GM12878 (cell line): ENCODE data around the gene FBXW12. TPM values are rescaled to one million over a fixed set of nuclear protein-coding genes. Genes with fewer than 3 reads are reported as not detected.

Experiments
- ATAC-seq: fragments of 200-7000 bp; cut with Tn5 transposase; 3 replicates; pipeline ENCODE4 v1.9.1; 2020; ENCODE audit warnings: mild to moderate bottlenecking, moderate library complexity
- BruUV-seq: library from RNA; stranded (reverse); fragments of 400-500 nt; replicated peaks from 2 replicates; lab custom pipeline; 2021; lab: Mats Ljungman, UMichigan
- CTCF ChIA-PET: fragments of 300-600 bp; sonication (Branson Sonifier 250); formaldehyde crosslinking; extraction: SDS; loops from one replicate; lab custom pipeline; 2021; ENCODE audit warnings: inconsistent platforms; lab: Yijun Ruan, JAX
- POLR2A ChIA-PET: fragments of 350-600 bp; formaldehyde crosslinking; extraction: SDS; loops from one replicate; lab custom pipeline; 2021; ENCODE audit warnings: inconsistent platforms; lab: Charles Lee
- RAD21 ChIA-PET: fragments of 300-600 bp; sonication (Branson Sonifier 250); formaldehyde crosslinking; loops from one replicate; lab custom pipeline; 2023; ENCODE audit warnings: antibody characterized with exemption; ENCODE audit not compliant: unreplicated experiment; lab: Charles Lee
- SMC1A ChIA-PET: fragments of 300-600 bp; sonication (Branson Sonifier 250); formaldehyde crosslinking; loops from one replicate; lab custom pipeline; 2023; ENCODE audit not compliant: unreplicated experiment, uncharacterized antibody; lab: Charles Lee
- DNase-seq: peaks from one replicate; pipeline ENCODE4 v3.0.0-alpha.2; 2011; ENCODE audit warnings: low read depth, low spot score
- FAIRE-seq: peaks from 3 replicates; lab custom pipeline; 2011; peaks lifted over from hg19 to GRCh38; lab: Jason Lieb, UNC
- H2AFZ ChIP-seq: 2 replicates; pipeline ENCODE4 v1.6.0; 2011; ENCODE audit warnings: low read depth, low read length, control low read depth; ENCODE audit not compliant: control insufficient read depth
- H3K27ac ChIP-seq: 2 replicates; pipeline ENCODE4 v1.5.1; 2011; ENCODE audit warnings: control low read depth; ENCODE audit not compliant: control insufficient read depth, insufficient read depth
- H3K27me3 ChIP-seq, 2 experiments: replicated peaks in 1 of 2; 2 replicates each; pipeline versions ENCODE4 v1.6.0 to v1.6.1; 2011; ENCODE audit warnings: low read length in 1 of 2; ENCODE audit not compliant: control insufficient read depth in 2 of 2, insufficient read depth in 2 of 2
- H3K36me3 ChIP-seq, 2 experiments: 2 replicates each; pipeline ENCODE4 v1.5.1; 2011; ENCODE audit warnings: low read length in 1 of 2; ENCODE audit not compliant: control insufficient read depth in 2 of 2, insufficient read depth in 2 of 2
- H3K4me1 ChIP-seq: 2 replicates; pipeline ENCODE4 v1.6.1; 2011; ENCODE audit warnings: mild to moderate bottlenecking, low read length, moderate library complexity, mixed read lengths; ENCODE audit not compliant: control insufficient read depth, insufficient read depth
- H3K4me2 ChIP-seq: 2 replicates; pipeline ENCODE4 v1.6.0; 2011; ENCODE audit warnings: control low read depth; ENCODE audit not compliant: control insufficient read depth, insufficient read depth
- H3K4me3 ChIP-seq: fragments of 200-600 bp; sonication (generic); 2 replicates; pipeline ENCODE4 v1.5.1; 2016
- H3K79me2 ChIP-seq: 2 replicates; pipeline ENCODE4 v1.6.0; 2011; ENCODE audit warnings: low read length; ENCODE audit not compliant: control insufficient read depth, insufficient read depth
- H3K9ac ChIP-seq: 2 replicates; pipeline ENCODE4 v1.8.0; 2011; ENCODE audit warnings: low read length, control low read depth, mixed read lengths; ENCODE audit not compliant: control insufficient read depth, insufficient read depth
- H3K9me3 ChIP-seq: replicated peaks from 3 replicates; pipeline ENCODE4 v1.5.1; 2011; ENCODE audit warnings: mild to moderate bottlenecking, low read length; ENCODE audit not compliant: control insufficient read depth, insufficient read depth
- H4K20me1 ChIP-seq: 2 replicates; pipeline ENCODE4 v1.6.0; 2011; ENCODE audit not compliant: control insufficient read depth, insufficient read depth
- BACH1 ChIP-seq: fragments of 450-650 bp; IDR thresholded peaks from 2 replicates; pipeline ENCODE4 v1.6.1; 2017; ENCODE audit warnings: mild to moderate bottlenecking, borderline replicate concordance
- BRCA1 ChIP-seq: IDR thresholded peaks from 2 replicates; pipeline ENCODE4 v1.6.1; 2011; ENCODE audit warnings: low read depth, low read length, improper control_type of control experiment
- CBFB ChIP-seq: IDR thresholded peaks from 2 replicates; pipeline ENCODE4 v1.6.1; 2016; ENCODE audit warnings: antibody characterized with exemption, low read depth
- EGR1 ChIP-seq, 2 experiments: IDR thresholded peaks; 1 replicate in 1 of 2; 2 replicates in 1 of 2; pipeline ENCODE4 v1.6.1; 2011 to 2012; ENCODE audit warnings: low read depth in 2 of 2, low read length in 2 of 2, borderline replicate concordance in 1 of 2, mild to moderate bottlenecking in 1 of 2, moderate library complexity in 1 of 2
- HDAC2 ChIP-seq: fragments of 200-600 bp; sonication (generic); IDR thresholded peaks from 2 replicates; pipeline ENCODE4 v1.6.1; 2017
- HDGF ChIP-seq: fragments of 450-650 bp; IDR thresholded peaks from 2 replicates; pipeline ENCODE4 v1.6.1; 2016; ENCODE audit warnings: antibody characterized with exemption
- KAT2A ChIP-seq: conservative IDR thresholded peaks from 2 replicates; pipeline ENCODE4 v1.6.1; 2011; ENCODE audit warnings: low read depth, low read length; ENCODE audit not compliant: control insufficient read depth
- MEF2A ChIP-seq: IDR thresholded peaks from 2 replicates; pipeline ENCODE4 v1.6.1; 2011; ENCODE audit warnings: low read depth, mild to moderate bottlenecking, low read length, moderate library complexity; ENCODE audit not compliant: insufficient read depth
- NFYB ChIP-seq: IDR thresholded peaks from 2 replicates; pipeline ENCODE4 v1.6.1; 2011; ENCODE audit warnings: low read depth, mild to moderate bottlenecking, low read length, improper control_type of control experiment, moderate library complexity; ENCODE audit not compliant: insufficient read depth
- PML ChIP-seq: IDR thresholded peaks from 2 replicates; pipeline ENCODE4 v1.6.1; 2012; ENCODE audit warnings: low read length, inconsistent platforms
- RBBP5 ChIP-seq: fragments of 200-600 bp; sonication (generic); conservative IDR thresholded peaks from 2 replicates; pipeline ENCODE4 v1.6.1; 2016
- RUNX3 ChIP-seq: IDR thresholded peaks from 2 replicates; pipeline ENCODE4 v1.6.1; 2012; ENCODE audit warnings: low read length, inconsistent platforms
- SP1 ChIP-seq: IDR thresholded peaks from one replicate; pipeline ENCODE4 v1.6.1; 2011; ENCODE audit warnings: low read depth, low read length
- SUZ12 ChIP-seq: fragments of 200-600 bp; sonication (generic); IDR thresholded peaks from one replicate; pipeline ENCODE4 v1.6.1; 2018; ENCODE audit warnings: antibody characterized with exemption, mild to moderate bottlenecking; ENCODE audit not compliant: unreplicated experiment
- WGBS: methylation state at CpG from one replicate; pipeline ENCODE4 v1.1.6; 2016; ENCODE audit warnings: low lambda C conversion rate; ENCODE audit not compliant: insufficient replicate concordance, insufficient coverage; ENCODE audit errors: missing lambda C conversion rate; 5-methylcytosine and 5-hydroxymethylcytosine counted together
- in situ Hi-C: fragments of 300-500 bp; cut with MboI; formaldehyde crosslinking; loops from 9 replicates; pipeline ENCODE4 v1.14.3; 2018; ENCODE audit warnings: mixed read lengths
- intact Hi-C: fragments of 100-400 bp; cut with micrococcal nuclease; formaldehyde crosslinking; loops from one replicate; pipeline ENCODE4 v1.14.2; 2022; ENCODE audit not compliant: unreplicated experiment
- polyA plus RNA-seq, 11 experiments: library from polyadenylated mRNA; depleted of rRNA in 4 of 11; unstranded in 6 of 11; stranded (reverse) in 5 of 11; fragments of >200 nt; fragmentation: Nextera tagmentation in 4 of 11; fragmentation: Illumina TruSeq in 1 of 11; extraction: Ambion mirVana in 4 of 11; extraction: Trizol in 1 of 11; gene quantifications; 1 replicate in 1 of 11; 2 replicates in 10 of 11; pipeline versions ENCODE4 v1.2.1 to v1.2.3, GENCODE V29; 2011 to 2016; ENCODE audit warnings: inconsistent platforms in 2 of 11, missing spikeins in 2 of 11, low read depth in 1 of 11
- total RNA-seq, 4 experiments: library from RNA; depleted of rRNA in 3 of 4; stranded (reverse); fragments of >200 nt in 3 of 4; fragmentation: Illumina TruSeq in 1 of 4; extraction: Trizol in 1 of 4; gene quantifications; 2 replicates each; pipeline versions ENCODE4 v1.2.1 to v1.2.3, GENCODE V29; 2013 to 2021

FBXW12 gene
- total and polyA plus RNA-seq, 10 of the 15 experiments (the other 5 are each of a cell fraction or from before 2014, with no cell fraction given): 0.04 to 0.18 (median 0.12) TPM; not detected in 4

GRCh38 chr3:48423883-48424695 lies 52.1 kb downstream of the FBXW12 start:
- WGBS: 55% methylated on average over 27 of the region's 27 CpGs
- Histone ChIP-seq H3K27ac (no peak overlapping the region), H3K4me3 (no peak overlapping the region), H3K36me3 (no peaks in the 10 kb centered on the region), H3K4me2 (no peak overlapping the region), H2AFZ (no peak overlapping the region), H3K4me1 (peaks cover 12% of the 10 kb centered on the region), H3K27me3 (no peaks in the 10 kb centered on the region), H4K20me1 (no peaks in the 10 kb centered on the region), H3K9me3 (no peaks in the 10 kb centered on the region), H3K79me2 (no peaks in the 10 kb centered on the region), H3K9ac (no peak overlapping the region)
- no TSS peak for BruUV-seq
- in situ Hi-C loops: no loop called here
- CTCF ChIA-PET: interaction anchor here (2.9 kb wide), 2 partner anchors 12 to 24 kb away, joined by 10 to 29 read pairs; no protein-coding TSS in a partner anchor
- POLR2A ChIA-PET: no interaction called here
- ATAC-seq (no peak), FAIRE-seq (no peak), DNase-seq (no peak)
- intact Hi-C loops: no loop called here
- RAD21 ChIA-PET: interaction anchor here (0.7 to 3.9 kb wide), 3 partner anchors 12 to 23 kb away, joined by 3 to 16 read pairs (median 9); no protein-coding TSS in a partner anchor
- TF ChIP-seq SP1: no peak
- no peak for TF ChIP-seq KAT2A
- no peak for TF ChIP-seq HDAC2
- TF ChIP-seq RBBP5: no peak
- no peak for TF ChIP-seq EGR1 (IDR thresholded peaks at IDR 0.05; ENCODE audit: borderline replicate concordance in 1 of 2, low read depth in 2 of 2, low read length in 2 of 2)
- TF ChIP-seq HDGF: no peak
- no peak for TF ChIP-seq RUNX3
- no peak for TF ChIP-seq SUZ12
- TF ChIP-seq PML: no peak
- TF ChIP-seq MEF2A: no peak
- TF ChIP-seq CBFB: no peak
- no peak for TF ChIP-seq BRCA1
- TF ChIP-seq BACH1: no peak
- TF ChIP-seq NFYB: no peak
- SMC1A ChIA-PET: no interaction called here
